ENCODE data around the gene PPP3R1. TPM values are rescaled to one million over a fixed set of nuclear protein-coding genes. Genes with fewer than 3 reads are reported as not detected.
A peak's percentile ranks its signal among the peaks of the same experiment; 100 is the strongest.

The PPP3R1 gene
- total and polyA plus RNA-seq, 9 of the 15 experiments (the other 6 are each of a cell fraction or from before 2014, with no cell fraction given) = 3.7 to 70.0 (median 24.8) TPM

GRCh38 chr2:68251187-68251854, 1.0 kb downstream of the PPP3R1 start (continued):
- TF ChIP-seq, protein P1, sequence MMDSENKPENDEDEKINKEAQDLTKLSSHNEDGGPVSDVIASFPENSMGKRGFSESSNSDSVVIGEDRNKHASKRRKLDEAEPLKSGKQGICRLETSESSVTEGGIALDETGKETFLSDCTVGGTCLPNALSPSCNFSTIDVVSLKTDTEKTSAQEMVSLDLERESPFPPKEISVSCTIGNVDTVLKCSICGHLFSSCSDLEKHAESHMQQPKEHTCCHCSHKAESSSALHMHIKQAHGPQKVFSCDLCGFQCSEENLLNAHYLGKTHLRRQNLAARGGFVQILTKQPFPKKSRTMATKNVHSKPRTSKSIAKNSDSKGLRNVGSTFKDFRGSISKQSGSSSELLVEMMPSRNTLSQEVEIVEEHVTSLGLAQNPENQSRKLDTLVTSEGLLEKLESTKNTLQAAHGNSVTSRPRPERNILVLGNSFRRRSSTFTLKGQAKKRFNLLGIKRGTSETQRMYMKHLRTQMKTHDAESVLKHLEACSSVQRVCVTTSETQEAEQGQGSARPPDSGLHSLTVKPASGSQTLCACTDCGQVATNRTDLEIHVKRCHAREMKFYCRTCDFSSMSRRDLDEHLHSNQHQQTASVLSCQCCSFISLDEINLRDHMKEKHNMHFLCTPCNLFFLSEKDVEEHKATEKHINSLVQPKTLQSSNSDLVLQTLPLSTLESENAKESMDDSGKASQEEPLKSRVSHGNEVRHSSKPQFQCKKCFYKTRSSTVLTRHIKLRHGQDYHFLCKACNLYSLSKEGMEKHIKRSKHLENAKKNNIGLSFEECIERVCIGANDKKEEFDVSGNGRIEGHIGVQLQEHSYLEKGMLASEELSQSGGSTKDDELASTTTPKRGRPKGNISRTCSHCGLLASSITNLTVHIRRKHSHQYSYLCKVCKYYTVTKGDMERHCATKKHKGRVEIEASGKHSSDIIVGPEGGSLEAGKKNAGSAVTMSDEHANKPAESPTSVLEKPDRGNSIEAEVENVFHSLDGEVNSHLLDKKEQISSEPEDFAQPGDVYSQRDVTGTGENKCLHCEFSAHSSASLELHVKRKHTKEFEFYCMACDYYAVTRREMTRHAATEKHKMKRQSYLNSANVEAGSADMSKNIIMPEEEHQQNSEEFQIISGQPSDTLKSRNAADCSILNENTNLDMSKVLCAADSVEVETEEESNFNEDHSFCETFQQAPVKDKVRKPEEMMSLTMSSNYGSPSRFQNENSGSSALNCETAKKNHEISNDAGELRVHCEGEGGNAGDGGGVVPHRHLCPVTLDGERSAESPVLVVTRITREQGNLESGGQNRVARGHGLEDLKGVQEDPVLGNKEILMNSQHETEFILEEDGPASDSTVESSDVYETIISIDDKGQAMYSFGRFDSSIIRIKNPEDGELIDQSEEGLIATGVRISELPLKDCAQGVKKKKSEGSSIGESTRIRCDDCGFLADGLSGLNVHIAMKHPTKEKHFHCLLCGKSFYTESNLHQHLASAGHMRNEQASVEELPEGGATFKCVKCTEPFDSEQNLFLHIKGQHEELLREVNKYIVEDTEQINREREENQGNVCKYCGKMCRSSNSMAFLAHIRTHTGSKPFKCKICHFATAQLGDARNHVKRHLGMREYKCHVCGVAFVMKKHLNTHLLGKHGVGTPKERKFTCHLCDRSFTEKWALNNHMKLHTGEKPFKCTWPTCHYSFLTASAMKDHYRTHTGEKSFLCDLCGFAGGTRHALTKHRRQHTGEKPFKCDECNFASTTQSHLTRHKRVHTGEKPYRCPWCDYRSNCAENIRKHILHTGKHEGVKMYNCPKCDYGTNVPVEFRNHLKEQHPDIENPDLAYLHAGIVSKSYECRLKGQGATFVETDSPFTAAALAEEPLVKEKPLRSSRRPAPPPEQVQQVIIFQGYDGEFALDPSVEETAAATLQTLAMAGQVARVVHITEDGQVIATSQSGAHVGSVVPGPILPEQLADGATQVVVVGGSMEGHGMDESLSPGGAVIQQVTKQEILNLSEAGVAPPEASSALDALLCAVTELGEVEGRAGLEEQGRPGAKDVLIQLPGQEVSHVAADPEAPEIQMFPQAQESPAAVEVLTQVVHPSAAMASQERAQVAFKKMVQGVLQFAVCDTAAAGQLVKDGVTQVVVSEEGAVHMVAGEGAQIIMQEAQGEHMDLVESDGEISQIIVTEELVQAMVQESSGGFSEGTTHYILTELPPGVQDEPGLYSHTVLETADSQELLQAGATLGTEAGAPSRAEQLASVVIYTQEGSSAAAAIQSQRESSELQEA (IDR thresholded peaks at IDR 0.05; ENCODE audit: low read depth) = no peak
- TF ChIP-seq PBX2 (CRISPR knock-in tag; IDR thresholded peaks at IDR 0.05; ENCODE audit: low read depth) (no peak), PBX2 (tag; conservative IDR thresholded peaks at IDR 0.05; ENCODE audit: low read depth) (no peak), CC2D1A (IDR thresholded peaks at IDR 0.05) (no peak), ZEB2 (IDR thresholded peaks at IDR 0.05) (no peak), SIN3A (IDR thresholded peaks at IDR 0.05; ENCODE audit: borderline replicate concordance in 2 of 2, control insufficient read depth in 1 of 2, low read depth in 2 of 2, low read length in 2 of 2) (peak in 1 of 2 experiments; percentile 4; a peak in 2 of 4 replicates), MTA3 (IDR thresholded peaks at IDR 0.05; ENCODE audit: borderline replicate concordance) (peak; percentile 34; the same call in 1 of the 2 replicates), ZFP1 (CRISPR knock-in tag; IDR thresholded peaks at IDR 0.05) (no peak)
- TF ChIP-seq, protein P2, sequence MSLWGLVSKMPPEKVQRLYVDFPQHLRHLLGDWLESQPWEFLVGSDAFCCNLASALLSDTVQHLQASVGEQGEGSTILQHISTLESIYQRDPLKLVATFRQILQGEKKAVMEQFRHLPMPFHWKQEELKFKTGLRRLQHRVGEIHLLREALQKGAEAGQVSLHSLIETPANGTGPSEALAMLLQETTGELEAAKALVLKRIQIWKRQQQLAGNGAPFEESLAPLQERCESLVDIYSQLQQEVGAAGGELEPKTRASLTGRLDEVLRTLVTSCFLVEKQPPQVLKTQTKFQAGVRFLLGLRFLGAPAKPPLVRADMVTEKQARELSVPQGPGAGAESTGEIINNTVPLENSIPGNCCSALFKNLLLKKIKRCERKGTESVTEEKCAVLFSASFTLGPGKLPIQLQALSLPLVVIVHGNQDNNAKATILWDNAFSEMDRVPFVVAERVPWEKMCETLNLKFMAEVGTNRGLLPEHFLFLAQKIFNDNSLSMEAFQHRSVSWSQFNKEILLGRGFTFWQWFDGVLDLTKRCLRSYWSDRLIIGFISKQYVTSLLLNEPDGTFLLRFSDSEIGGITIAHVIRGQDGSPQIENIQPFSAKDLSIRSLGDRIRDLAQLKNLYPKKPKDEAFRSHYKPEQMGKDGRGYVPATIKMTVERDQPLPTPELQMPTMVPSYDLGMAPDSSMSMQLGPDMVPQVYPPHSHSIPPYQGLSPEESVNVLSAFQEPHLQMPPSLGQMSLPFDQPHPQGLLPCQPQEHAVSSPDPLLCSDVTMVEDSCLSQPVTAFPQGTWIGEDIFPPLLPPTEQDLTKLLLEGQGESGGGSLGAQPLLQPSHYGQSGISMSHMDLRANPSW (CRISPR knock-in tag; IDR thresholded peaks at IDR 0.05) = 0 out of 2 replicates have a peak, but pooled peaks have one; percentile 12

All from K562 (cell line).